ENCODE results near the gene ACKR2.

Gene ACKR2

GRCh38 chr3:42809202-42809601 is at the start of gene ACKR2:
TSS of gene ACKR2 (plus strand) at chr3:42809445. CDS start at chr3:42864503, 55,058 bp downstream.
- FAIRE-seq = no peak

- FAIRE-seq = no peak
Measured at GRCh38 chr3:42762046-42762724, 47.1 kb upstream of the ACKR2 start.

DNA sequence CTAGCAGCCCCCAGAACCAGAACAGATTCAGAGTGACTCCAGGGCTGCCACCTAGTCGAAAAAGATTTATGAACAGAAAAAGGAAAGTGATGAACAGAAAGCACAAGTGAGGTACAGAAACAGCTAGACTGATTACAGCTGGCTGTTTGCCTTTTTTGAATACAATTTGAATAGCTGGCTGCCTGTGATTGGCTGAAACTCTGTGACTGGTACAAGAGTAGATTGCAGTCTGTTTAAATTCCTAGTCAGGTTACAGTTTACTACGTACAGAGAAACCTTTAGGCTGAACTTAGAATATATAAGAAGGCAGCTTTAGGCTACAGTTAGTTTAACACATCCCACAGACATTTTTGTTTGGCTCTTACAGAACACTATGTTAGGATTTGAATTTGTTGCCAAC is 46.2 kb upstream of the ACKR2 start:
- FAIRE-seq = no peak

DNA sequence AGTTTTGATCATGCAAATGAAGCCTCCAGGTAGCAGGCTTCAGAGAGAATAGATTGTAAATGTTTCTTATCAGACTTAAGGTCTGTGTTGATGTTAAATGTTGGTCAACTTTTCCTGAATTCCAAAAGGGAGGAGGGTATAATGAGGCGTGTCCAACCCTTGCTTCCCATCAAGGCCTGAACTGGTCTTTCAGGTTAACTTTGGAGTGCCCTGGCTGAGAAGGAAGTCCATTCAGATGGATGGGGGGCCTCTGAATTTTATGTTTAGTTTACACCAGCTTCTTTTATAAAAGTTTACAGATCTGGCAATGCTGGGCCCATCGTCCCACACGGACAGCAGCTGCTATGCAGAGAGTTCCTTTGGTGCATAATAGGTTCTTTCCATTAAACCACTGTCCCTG is 45.1 kb upstream of the ACKR2 start:
- no peak for FAIRE-seq

DNA sequence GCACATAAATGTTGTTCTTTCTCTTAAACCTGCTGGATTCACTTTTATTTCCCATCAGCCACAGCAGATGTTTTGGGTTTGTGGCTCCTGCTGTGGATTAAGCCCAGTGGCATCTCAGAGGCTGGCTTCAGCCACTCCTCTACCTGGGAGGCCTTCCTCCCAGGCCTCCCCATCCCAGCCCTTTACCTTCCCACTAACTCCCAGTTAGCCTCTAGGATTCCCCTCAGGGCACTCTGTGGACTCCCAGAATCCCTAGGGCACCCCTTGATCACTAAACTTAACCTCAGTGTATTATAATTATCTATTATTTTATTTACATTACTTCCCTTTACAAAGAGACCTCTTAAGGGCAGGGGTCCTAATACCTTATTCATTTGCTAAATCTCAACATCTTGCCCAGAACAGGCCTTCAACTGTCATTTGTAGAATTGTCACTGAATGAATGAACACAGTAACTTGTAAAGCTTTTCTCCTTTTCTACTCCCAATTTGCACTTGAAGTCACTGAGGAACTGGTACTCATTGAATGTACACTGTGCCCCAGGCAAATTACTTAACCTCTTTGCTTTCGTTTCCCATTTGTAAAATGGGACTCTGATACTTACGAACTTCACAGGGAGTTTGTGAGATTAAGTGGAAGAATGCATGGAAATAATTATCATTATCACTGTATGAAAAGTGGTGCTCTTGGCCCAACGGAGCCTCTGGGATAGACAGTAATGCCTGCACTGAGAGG is 44.5 kb upstream of the ACKR2 start:
- no peak for FAIRE-seq

DNA sequence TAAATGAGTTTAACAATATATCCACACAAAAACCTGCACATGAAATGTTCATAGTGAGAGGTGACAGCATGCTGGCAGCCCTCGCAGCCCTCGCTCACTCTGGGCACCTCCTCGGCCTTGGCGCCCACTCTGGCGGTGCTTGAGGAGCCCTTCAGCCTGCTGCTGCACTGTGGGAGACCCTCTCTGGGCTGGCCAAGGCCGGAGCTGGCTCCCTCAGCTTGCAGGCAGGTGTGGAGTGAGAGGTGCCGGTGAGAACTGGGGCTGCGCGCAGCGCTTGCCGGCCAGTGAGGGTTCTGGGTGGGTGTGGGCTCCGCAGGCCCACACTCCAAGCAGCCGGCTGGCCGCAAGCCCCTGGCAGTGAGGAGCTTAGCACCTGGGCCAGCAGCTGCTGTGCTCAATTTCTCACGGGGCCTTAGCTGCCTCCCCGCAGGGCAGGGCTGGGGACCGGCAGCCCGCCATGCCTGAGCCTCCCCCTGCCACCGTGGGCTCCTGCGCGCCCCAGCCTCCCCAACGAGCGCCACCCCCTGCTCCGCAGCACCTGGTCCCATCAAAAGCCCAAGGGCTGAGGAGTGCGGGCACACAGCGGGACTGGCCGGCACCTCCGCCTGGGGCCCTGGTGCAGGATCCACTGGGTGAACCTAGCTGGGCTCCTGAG is 39.6 kb upstream of the ACKR2 start:
- FAIRE-seq = no peak

GRCh38 chr3:42771271-42771670 is 38.0 kb upstream of the ACKR2 start:
- FAIRE-seq = no peak

- peak; percentile 68 for FAIRE-seq
Measured at GRCh38 chr3:42772670-42773408, 36.4 kb upstream of the ACKR2 start, which contains the start of gene CCDC13. TSS of gene CCDC13 (minus strand) at chr3:42773253. CDS start at chr3:42758345, 14,908 bp downstream.

- no peak for FAIRE-seq
Measured at GRCh38 chr3:42773409-42773751, 35.9 kb upstream of the ACKR2 start.

DNA sequence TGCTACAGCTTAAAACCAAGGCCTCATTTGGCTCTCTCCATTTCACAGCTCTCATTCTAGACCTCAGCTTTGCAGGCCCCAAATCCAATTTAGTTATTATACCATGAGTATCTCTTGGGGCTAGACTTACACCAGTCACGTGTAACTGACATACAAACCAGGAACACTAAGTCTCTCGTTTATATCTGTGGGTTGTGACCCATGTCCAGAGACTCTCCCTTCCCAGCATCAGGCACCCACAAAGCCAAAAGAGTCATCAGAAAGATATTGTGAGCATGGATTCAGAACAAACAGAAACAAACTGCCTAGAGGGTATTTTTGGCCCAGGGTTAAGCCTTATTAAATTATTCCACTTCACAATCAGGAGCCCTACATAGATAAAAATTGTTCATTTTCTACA is 30.6 kb upstream of the ACKR2 start:
- no peak for FAIRE-seq

DNA sequence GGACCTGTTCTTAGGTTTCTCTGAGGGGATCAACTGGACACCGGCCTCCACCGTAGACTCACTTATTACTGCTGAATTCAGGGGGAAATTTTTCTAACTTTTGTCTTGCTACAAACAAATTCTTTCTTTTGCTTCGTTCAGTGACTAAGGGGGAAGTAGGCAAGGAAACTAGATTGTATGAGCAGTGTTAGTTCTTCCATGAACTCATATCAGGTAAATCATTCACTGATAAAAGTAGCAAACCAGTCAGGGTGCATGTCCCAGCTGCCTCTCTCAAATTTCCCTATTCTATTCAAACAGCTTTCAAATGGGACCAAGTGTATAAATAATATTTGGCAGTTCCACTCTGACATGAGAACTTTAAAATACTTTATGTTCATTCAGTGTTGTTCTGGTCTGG is 28.8 kb upstream of the ACKR2 start:
- FAIRE-seq = no peak

DNA sequence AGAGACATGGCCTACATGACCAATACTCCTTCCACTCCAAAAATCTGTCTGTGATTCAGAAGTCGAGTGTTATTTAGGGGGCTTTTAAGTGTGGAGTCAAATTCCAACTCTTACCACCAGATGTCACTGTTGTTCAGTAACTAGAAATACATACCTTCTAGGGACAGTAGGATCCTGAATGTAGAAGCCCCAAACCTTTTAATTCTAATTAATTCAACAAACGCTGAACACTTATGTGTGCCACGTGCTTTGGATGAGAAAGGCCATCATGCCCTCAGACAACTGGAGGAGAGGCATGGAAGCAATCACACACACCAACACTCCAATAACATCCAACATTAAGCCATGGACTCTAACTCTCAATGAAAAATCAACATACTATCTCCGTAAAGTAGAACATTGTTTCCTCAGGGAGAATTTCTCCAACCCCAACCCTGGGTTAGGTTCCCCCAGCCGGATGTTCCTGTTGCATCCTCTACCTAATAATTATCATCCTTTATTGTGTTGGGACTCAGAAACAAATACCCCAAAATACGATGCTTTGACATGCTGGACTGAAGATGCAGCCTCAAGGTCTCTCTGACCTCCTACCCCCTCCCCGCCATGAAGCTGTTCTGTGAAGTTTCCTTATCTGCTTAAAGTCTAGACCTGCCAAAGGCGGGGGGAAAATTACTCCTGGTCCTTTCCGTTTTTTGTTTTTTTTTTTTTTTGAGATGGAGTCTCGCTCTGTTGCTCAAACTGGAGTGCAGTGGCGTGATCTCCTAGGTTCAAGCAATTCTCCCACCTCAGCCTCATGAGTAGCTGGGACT is 28.1 kb upstream of the ACKR2 start:
- FAIRE-seq = peak; percentile 76

DNA sequence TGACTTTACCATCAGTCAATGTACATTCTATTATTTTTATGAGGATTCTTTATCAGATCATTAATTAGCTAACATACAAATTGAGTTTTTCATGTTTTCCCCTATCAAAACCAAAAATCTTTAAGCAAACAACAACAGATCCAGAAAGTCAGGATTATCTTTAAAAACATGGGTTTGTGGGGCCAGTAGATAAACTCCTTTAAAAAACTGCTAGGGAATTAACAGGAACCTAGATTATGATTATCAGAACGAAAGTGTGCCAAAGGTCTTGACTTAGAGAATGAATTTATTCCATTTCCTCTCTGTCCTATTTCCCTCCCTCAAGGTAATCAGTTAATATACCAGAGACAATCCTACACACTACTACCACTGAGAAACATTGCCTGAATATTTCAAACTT is 23.0 kb upstream of the ACKR2 start:
- no peak for FAIRE-seq

GRCh38 chr3:42786631-42787030 is 22.6 kb upstream of the ACKR2 start:
- FAIRE-seq = no peak

- no peak for FAIRE-seq
Measured at GRCh38 chr3:42790714-42791229, 18.5 kb upstream of the ACKR2 start.

DNA sequence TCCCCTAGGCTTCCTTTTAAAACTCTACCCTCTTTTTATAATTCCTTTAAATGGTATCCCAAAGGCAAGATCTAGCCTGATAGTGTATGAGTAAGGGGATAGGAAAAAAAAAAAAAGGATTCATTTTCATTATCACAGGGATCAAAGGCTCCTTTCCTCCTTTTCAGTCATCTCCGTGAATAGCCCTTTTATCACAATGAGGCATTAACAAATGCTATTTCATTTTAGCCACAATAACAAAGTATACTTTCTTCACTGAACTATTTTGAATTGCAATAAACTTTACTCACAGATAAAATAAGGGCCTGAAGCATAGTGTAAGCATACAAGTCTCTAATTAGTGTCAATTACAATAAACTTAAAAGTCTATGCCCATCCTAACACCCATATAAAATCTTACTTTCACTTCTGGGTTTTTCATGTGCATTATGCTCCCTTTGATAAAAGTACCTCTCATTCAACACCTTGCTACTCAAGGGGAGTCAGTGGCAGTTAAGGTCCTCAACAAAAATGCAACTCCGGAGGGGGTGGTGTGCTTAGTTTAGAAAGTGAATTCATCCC is 13.5 kb upstream of the ACKR2 start:
- no peak for FAIRE-seq

GRCh38 chr3:42796332-42796885 is 12.8 kb upstream of the ACKR2 start:
- FAIRE-seq = no peak

DNA sequence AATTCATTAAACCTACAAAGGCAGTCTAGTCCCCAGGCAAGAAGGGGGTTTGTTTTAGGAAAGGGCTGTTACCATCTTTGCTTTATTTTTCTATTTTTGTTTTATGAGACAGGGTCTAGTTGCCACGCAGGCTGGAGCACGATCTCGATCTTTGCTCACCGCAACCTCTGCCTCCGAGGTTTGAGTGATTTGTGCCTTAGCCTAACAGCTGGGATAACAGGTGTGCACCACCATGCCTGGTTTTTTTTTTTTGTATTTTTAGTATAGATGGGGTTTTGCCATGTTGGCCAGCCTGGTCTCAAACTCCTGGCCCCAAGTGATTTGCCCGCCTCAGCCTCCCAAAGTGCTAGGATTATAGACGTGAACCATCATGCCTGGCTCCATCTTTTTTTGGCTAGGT is 9.9 kb upstream of the ACKR2 start:
- no peak for FAIRE-seq

GRCh38 chr3:42800251-42800650 is 9.0 kb upstream of the ACKR2 start:
- no peak for FAIRE-seq

GRCh38 chr3:42801048-42801620 is 8.1 kb upstream of the ACKR2 start:
- no peak for FAIRE-seq

- no peak for FAIRE-seq
Measured at GRCh38 chr3:42801784-42802183, 7.5 kb upstream of the ACKR2 start.

Data from islet of Langerhans (tissue), 1 donor.